H1 (cell line): ENCODE data around the gene PRRX1. TPM values are rescaled to one million over a fixed set of nuclear protein-coding genes. Genes with fewer than 3 reads are reported as not detected.

Experiments used
- CTCF ChIA-PET: fragments of 300-600 bp; sonication (Branson Sonifier 250); formaldehyde crosslinking; loops from one replicate; lab custom pipeline; 2021; ENCODE audit not compliant: partially characterized antibody; lab: Charles Lee
- POLR2A ChIA-PET: fragments of 300-600 bp; sonication (Branson Sonifier 250); formaldehyde crosslinking; loops from one replicate; lab custom pipeline; 2021; ENCODE audit warnings: inconsistent platforms; ENCODE audit not compliant: partially characterized antibody; lab: Charles Lee
- DNase-seq, 2 experiments: peaks; one replicate each; pipeline versions ENCODE4 v3.0.0 to v3.0.0-alpha.2; 2010 to 2022; ENCODE audit warnings: low spot score in 2 of 2, low read depth in 1 of 2, mixed read lengths in 1 of 2
- FAIRE-seq: peaks from 2 replicates; lab custom pipeline; 2011; peaks lifted over from hg19 to GRCh38; lab: Jason Lieb, UNC
- H2AFZ ChIP-seq: 2 replicates; pipeline ENCODE4 v1.8.1; 2012; ENCODE audit warnings: low read length, inconsistent platforms
- H2AK5ac ChIP-seq: 2 replicates; pipeline ENCODE4 v1.6.1; 2013; ENCODE audit warnings: low read depth, low read length
- H2BK120ac ChIP-seq: replicated peaks from 2 replicates; pipeline ENCODE3; 2013; ENCODE audit warnings: low read depth, low read length, inconsistent platforms
- H2BK12ac ChIP-seq: 2 replicates; pipeline ENCODE4 v1.6.1; 2013; ENCODE audit warnings: low read depth, low read length
- H2BK15ac ChIP-seq: 2 replicates; pipeline ENCODE4 v1.6.1; 2013; ENCODE audit warnings: low read length
- H2BK20ac ChIP-seq: 2 replicates; pipeline ENCODE4 v1.6.1; 2013; ENCODE audit warnings: low read length
- H2BK5ac ChIP-seq: 2 replicates; pipeline ENCODE4 v1.6.1; 2013; ENCODE audit warnings: low read depth, low read length
- H3K14ac ChIP-seq: 2 replicates; pipeline ENCODE4 v1.6.1; 2013; ENCODE audit warnings: inconsistent platforms; ENCODE audit not compliant: insufficient read length
- H3K18ac ChIP-seq: 2 replicates; pipeline ENCODE4 v1.6.1; 2013; ENCODE audit warnings: low read length; ENCODE audit errors: extremely low read depth
- H3K23ac ChIP-seq: 2 replicates; pipeline ENCODE4 v1.6.1; 2013; ENCODE audit warnings: inconsistent platforms; ENCODE audit not compliant: insufficient read length
- H3K23me2 ChIP-seq: 2 replicates; pipeline ENCODE4 v1.6.1; 2013; ENCODE audit warnings: low read depth, low read length
- H3K27ac ChIP-seq: 2 replicates; pipeline ENCODE4 v1.6.1; 2011; ENCODE audit warnings: low read depth, low read length, inconsistent platforms
- H3K27me3 ChIP-seq, 4 experiments: replicated peaks in 1 of 4; 1 replicate in 1 of 4; 2 replicates in 3 of 4; pipeline versions ENCODE4 v1.6.1 to v1.8.1; 2011 to 2013; ENCODE audit warnings: low read length in 3 of 4, mild to moderate bottlenecking in 3 of 4, inconsistent platforms in 2 of 4, mixed read lengths in 2 of 4, moderate library complexity in 1 of 4; ENCODE audit not compliant: control insufficient read depth in 3 of 4, insufficient read depth in 3 of 4; ENCODE audit errors: extremely low read depth in 1 of 4
- H3K36me3 ChIP-seq, 4 experiments: 2 replicates each; pipeline versions ENCODE4 v1.6.1 to v1.8.1; 2011 to 2013; ENCODE audit warnings: mild to moderate bottlenecking in 4 of 4, low read length in 3 of 4, moderate library complexity in 2 of 4, control low read depth in 1 of 4, inconsistent platforms in 1 of 4; ENCODE audit not compliant: insufficient read depth in 4 of 4, control insufficient read depth in 2 of 4
- H3K4ac ChIP-seq: replicated peaks from 2 replicates; pipeline ENCODE3; 2013; ENCODE audit warnings: low read length, low read depth, mixed read lengths, inconsistent platforms; ENCODE audit not compliant: insufficient read length
- H3K4me1 ChIP-seq, 4 experiments: replicated peaks in 1 of 4; 1 replicate in 1 of 4; 2 replicates in 3 of 4; pipeline versions ENCODE4 v1.6.1 to v1.8.1; 2011 to 2013; ENCODE audit warnings: low read length in 3 of 4, inconsistent platforms in 2 of 4, mixed read lengths in 1 of 4; ENCODE audit not compliant: insufficient read depth in 4 of 4, control insufficient read depth in 3 of 4
- H3K4me2 ChIP-seq, 2 experiments: 2 replicates each; pipeline versions ENCODE4 v1.6.1 to v1.8.1; 2011 to 2013; ENCODE audit warnings: low read depth in 2 of 2, low read length in 2 of 2, control low read depth in 1 of 2, inconsistent platforms in 1 of 2, mild to moderate bottlenecking in 1 of 2; ENCODE audit not compliant: insufficient read depth in 1 of 2
- H3K4me3 ChIP-seq, 4 experiments: fragments of 200-600, 300-600 bp in 1 of 4; sonication (generic), shearing (Covaris generic), sonication (Bioruptor Twin) in 1 of 4; 2 replicates each; pipeline versions ENCODE4 v1.5.1 to v1.8.1; 2011 to 2016; ENCODE audit warnings: low read length in 4 of 4, low read depth in 3 of 4, control low read depth in 2 of 4, inconsistent platforms in 2 of 4, mild to moderate bottlenecking in 2 of 4, mixed read lengths in 1 of 4, moderate library complexity in 1 of 4; ENCODE audit not compliant: insufficient read depth in 2 of 4; ENCODE audit errors: extremely low read depth in 1 of 4
- H3K56ac ChIP-seq: replicated peaks from 2 replicates; pipeline ENCODE3; 2013; ENCODE audit warnings: low read depth, mild to moderate bottlenecking, mixed read lengths, low read length, inconsistent platforms; ENCODE audit not compliant: insufficient read length
- H3K79me1 ChIP-seq: 2 replicates; pipeline ENCODE4 v1.6.1; 2013; ENCODE audit warnings: low read depth, low read length, control low read depth
- H3K79me2 ChIP-seq, 2 experiments: 2 replicates each; pipeline versions ENCODE4 v1.6.1 to v1.8.1; 2012 to 2013; ENCODE audit warnings: low read length in 2 of 2, mild to moderate bottlenecking in 2 of 2, inconsistent platforms in 1 of 2; ENCODE audit not compliant: insufficient read depth in 2 of 2, control insufficient read depth in 1 of 2
- H3K9ac ChIP-seq, 4 experiments: replicated peaks in 1 of 4; 1 replicate in 1 of 4; 2 replicates in 3 of 4; pipeline versions ENCODE4 v1.6.1 to v1.8.1; 2011 to 2013; ENCODE audit warnings: low read depth in 3 of 4, low read length in 3 of 4, control low read depth in 2 of 4, mild to moderate bottlenecking in 2 of 4, moderate library complexity in 2 of 4, inconsistent platforms in 1 of 4; ENCODE audit errors: extremely low read depth in 1 of 4
- H3K9me3 ChIP-seq, 2 experiments: 2 replicates each; pipeline versions ENCODE4 v1.6.1 to v1.8.1; 2012 to 2013; ENCODE audit warnings: mild to moderate bottlenecking in 2 of 2, moderate library complexity in 2 of 2, control low read depth in 1 of 2, inconsistent platforms in 1 of 2, low read depth in 1 of 2, low read length in 1 of 2, mixed read lengths in 1 of 2; ENCODE audit not compliant: insufficient read depth in 2 of 2
- H4K20me1 ChIP-seq, 2 experiments: replicated peaks in 1 of 2; 2 replicates each; pipeline versions ENCODE3 to v1.8.1; 2011 to 2013; ENCODE audit warnings: inconsistent platforms in 2 of 2, low read length in 2 of 2, mild to moderate bottlenecking in 1 of 2; ENCODE audit not compliant: insufficient read depth in 2 of 2, control insufficient read depth in 1 of 2
- H4K5ac ChIP-seq: 2 replicates; pipeline ENCODE4 v1.6.1; 2013; ENCODE audit warnings: low read length, low read depth, mixed read lengths, inconsistent platforms; ENCODE audit not compliant: insufficient read length
- H4K8ac ChIP-seq: 2 replicates; pipeline ENCODE4 v1.8.0; 2013; ENCODE audit warnings: mild to moderate bottlenecking, moderate library complexity, low read length, inconsistent platforms; ENCODE audit not compliant: insufficient read depth; ENCODE audit errors: extremely low read depth
- H4K91ac ChIP-seq: replicated peaks from 2 replicates; pipeline ENCODE3; 2013; ENCODE audit warnings: low read length, mixed read lengths, inconsistent platforms; ENCODE audit not compliant: insufficient read length
- SIRT6 ChIP-seq: IDR thresholded peaks from one replicate; pipeline ENCODE4 v1.7.1; 2012; ENCODE audit warnings: low read length, inconsistent platforms
- SP1 ChIP-seq: IDR thresholded peaks from 2 replicates; pipeline ENCODE4 v1.6.1; 2011; ENCODE audit warnings: low read depth, low read length
- WGBS, 2 experiments: shearing (Covaris generic) in 1 of 2; methylation state at CpG; one replicate each; pipeline versions ENCODE4 v1.1.6 to v1.1.7; 2013 to 2015; ENCODE audit warnings: low lambda C conversion rate in 2 of 2, mixed read lengths in 2 of 2, inconsistent platforms in 1 of 2, low coverage in 1 of 2, missing lambda C conversion rate in 1 of 2; ENCODE audit not compliant: insufficient replicate concordance in 2 of 2, insufficient coverage in 1 of 2, insufficient read length in 1 of 2; ENCODE audit errors: extremely low coverage in 1 of 2, missing lambda C conversion rate in 1 of 2; 5-methylcytosine and 5-hydroxymethylcytosine counted together
- polyA plus RNA-seq, 7 experiments: library from polyadenylated mRNA; depleted of rRNA in 3 of 7; stranded (reverse) in 5 of 7; unstranded in 2 of 7; fragments of >200 nt in 5 of 7; fragments of 200-250 nt in 2 of 7; gene quantifications; 1 replicate in 5 of 7; 2 replicates in 1 of 7; 4 replicates in 1 of 7; pipeline versions ENCODE4 v1.2.1 to v1.2.3, GENCODE V29; 2011 to 2013; ENCODE audit warnings: missing spikeins in 2 of 7, mixed read lengths in 2 of 7
- total RNA-seq: library from RNA; stranded (reverse); fragmentation: NEBNext Ultra II Directional; extraction: Animal tissue kit (Norgen Biotek cat#: 25700); gene quantifications from 2 replicates; pipeline ENCODE4 v1.2.1, GENCODE V29; 2021

Gene PRRX1
- total and polyA plus RNA-seq, 2 of the 8 experiments (the other 6 are each of a cell fraction or from before 2014, with no cell fraction given): not detected

DNA sequence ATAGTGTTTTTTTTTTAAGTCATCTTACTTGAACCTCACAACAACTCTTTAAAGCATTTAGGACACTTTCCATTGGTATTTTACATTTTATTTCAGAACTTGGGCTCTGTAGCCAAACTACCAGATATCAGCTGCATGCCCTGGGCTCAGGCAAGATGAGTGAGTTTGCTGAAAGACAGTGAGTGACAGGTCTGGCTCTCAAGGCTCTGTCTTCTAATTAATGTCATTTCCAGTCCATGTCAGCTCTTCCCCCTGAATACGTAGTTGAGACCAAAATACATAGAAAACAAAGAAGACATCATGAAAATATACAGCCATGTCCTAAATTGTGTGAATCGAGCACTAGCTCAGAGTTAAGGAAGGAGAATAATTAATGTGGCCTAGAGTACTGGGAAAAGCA is 39.7 kb downstream of the PRRX1 start:
- FAIRE-seq: no peak
- no peak overlapping the region for H2BK5ac ChIP-seq
- H3K9me3 ChIP-seq: no peaks in the 10 kb centered on the region
- no peaks in the 10 kb centered on the region for H3K79me1 ChIP-seq
- no peak overlapping the region for H4K8ac ChIP-seq
- DNase-seq: no peak
- ChIA-PET CTCF (interaction anchor here (1.7 to 7.8 kb wide), 2 partner anchors 15 to 226 kb away, joined by 3 to 48 read pairs; no protein-coding TSS in a partner anchor), POLR2A (no interaction called here)
- 85% methylated on average over 2 of the region's 2 CpGs; no CpG with 5 or more reads in 1 of the 2 experiments for WGBS, 2 experiments
- H4K5ac ChIP-seq: no peak overlapping the region
- no peak overlapping the region for H3K4me3 ChIP-seq
- H3K56ac ChIP-seq: no peak overlapping the region
- H2AK5ac ChIP-seq: no peak overlapping the region
- no peak overlapping the region for H2AFZ ChIP-seq
- H3K23me2 ChIP-seq: no peaks in the 10 kb centered on the region
- H2BK20ac ChIP-seq: no peak overlapping the region
- no peak overlapping the region for H2BK120ac ChIP-seq
- no peaks in the 10 kb centered on the region for H3K27me3 ChIP-seq
- H3K4me1 ChIP-seq: no peaks in the 10 kb centered on the region
- H3K18ac ChIP-seq: no peak overlapping the region
- no peak overlapping the region for H2BK15ac ChIP-seq
- H3K27ac ChIP-seq: no peak overlapping the region
- no peaks in the 10 kb centered on the region for H3K36me3 ChIP-seq
- TF ChIP-seq SP1 (no peak), SIRT6 (no peak)
- no peaks in the 10 kb centered on the region for H4K20me1 ChIP-seq
- no peak overlapping the region for H3K4me2 ChIP-seq
- H3K79me2 ChIP-seq: no peaks in the 10 kb centered on the region
- no peak overlapping the region for H4K91ac ChIP-seq
- H2BK12ac ChIP-seq: no peak overlapping the region
- no peak overlapping the region for H3K14ac ChIP-seq
- H3K23ac ChIP-seq: no peak overlapping the region
- no peak overlapping the region for H3K4ac ChIP-seq
- no peak overlapping the region for H3K9ac ChIP-seq
